ENCODE data around the gene PGC. TPM values are rescaled to one million over a fixed set of nuclear protein-coding genes. Genes with fewer than 3 reads are reported as not detected.

Gene PGC
- total and polyA plus RNA-seq, 7 donors = 0.07 to 12.6 (median 9.2) TPM; not detected in 4

DNA sequence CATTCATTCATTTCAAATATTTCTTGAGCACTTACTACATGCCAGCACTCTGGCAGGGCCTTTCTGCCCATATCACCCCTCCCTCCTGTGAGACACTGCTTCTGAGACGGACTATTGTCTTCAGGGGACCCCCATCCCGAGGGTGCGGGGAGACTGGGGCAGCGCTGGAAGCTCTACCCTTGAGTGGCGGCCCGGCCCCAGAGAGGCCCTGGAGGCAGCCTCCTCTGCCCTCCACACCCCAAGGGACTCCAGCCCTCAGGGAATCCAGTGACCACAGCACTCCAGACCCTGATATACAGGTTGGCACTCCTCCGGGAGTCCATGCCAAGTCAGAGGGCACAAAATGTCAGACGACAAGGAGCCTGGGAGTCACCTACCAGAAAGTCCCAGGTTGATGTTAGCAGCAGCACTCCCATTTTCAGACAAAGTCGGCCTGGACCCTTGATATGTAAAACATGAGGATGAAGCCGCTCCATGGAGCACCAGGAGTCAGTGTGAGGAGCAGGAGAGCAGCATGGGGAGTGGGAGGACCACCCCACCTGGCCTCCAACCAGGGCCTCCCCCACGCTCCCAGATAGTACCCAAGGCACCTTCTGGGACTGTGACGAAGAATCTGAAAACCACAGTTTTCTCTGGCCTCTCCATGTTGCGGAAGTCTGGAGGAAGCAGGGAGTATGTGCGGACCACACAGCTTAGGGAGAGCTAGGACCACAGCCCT lies 32.5 kb downstream of the PGC start:
- Histone ChIP-seq H3K4me3 (no peak overlapping the region), H3K27ac (peak overlapping the region in 2 of 4 donors; percentile 86), H3K36me3 (no peaks in the 10 kb centered on the region), H3K9me3 (no peaks in the 10 kb centered on the region), H3K27me3 (no peaks in the 10 kb centered on the region), H3K4me1 (peaks cover 0 to 80% (median 63%) of the 10 kb centered on the region in 4 donors)
- intact Hi-C loops (cut with DNase I) = no loop called here
- 90 to 94% methylated on average over 14 of the region's 14 CpGs for WGBS, 2 donors
- TF ChIP-seq EP300 (IDR thresholded peaks at IDR 0.05) = no peak
- TF ChIP-seq, protein P1, sequence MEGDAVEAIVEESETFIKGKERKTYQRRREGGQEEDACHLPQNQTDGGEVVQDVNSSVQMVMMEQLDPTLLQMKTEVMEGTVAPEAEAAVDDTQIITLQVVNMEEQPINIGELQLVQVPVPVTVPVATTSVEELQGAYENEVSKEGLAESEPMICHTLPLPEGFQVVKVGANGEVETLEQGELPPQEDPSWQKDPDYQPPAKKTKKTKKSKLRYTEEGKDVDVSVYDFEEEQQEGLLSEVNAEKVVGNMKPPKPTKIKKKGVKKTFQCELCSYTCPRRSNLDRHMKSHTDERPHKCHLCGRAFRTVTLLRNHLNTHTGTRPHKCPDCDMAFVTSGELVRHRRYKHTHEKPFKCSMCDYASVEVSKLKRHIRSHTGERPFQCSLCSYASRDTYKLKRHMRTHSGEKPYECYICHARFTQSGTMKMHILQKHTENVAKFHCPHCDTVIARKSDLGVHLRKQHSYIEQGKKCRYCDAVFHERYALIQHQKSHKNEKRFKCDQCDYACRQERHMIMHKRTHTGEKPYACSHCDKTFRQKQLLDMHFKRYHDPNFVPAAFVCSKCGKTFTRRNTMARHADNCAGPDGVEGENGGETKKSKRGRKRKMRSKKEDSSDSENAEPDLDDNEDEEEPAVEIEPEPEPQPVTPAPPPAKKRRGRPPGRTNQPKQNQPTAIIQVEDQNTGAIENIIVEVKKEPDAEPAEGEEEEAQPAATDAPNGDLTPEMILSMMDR (IDR thresholded peaks at IDR 0.05) = no peak
- no peak for TF ChIP-seq POLR2A (IDR thresholded peaks at IDR 0.05)
- TF ChIP-seq POLR2AphosphoS5 (IDR thresholded peaks at IDR 0.05) = no peak
- DNase-seq = no peak

DNA sequence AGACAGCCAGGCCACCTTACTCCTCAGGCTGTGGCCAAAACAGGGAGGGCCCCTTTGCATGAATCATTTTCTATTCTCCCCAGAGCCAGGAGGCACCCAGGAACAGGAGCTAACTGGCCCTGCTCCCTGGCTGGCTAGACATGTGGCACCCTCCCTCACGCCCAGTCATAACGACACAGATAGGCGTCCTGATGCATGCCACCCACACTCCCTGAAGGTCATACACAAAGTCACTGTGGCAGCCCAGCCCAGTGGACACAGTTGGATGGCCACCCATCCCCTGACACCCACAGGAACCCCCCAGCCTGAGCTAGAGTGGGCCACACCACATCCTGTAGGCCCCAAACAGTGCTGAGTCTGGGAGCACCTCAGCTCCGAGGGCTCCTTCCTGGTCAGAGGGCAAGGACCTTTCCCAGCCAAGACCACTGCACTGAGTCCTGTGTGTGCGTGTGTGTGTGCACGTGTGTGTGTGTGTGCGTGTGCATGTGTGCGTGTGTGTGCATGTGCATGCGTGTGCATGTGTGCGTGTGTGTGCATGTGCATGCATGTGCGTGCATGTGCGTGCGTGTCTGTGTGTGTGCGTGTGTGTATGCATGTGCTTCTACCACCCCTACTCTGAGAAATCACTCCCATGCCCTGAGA lies 33.4 kb downstream of the PGC start:
- H3K4me1 ChIP-seq = peaks cover 0 to 79% (median 65%) of the 10 kb centered on the region in 4 donors
- DNase-seq = no peak
- H3K4me3 ChIP-seq = no peak overlapping the region
- H3K9me3 ChIP-seq = no peaks in the 10 kb centered on the region
- 65 to 73% methylated on average over 14 of the region's 14 CpGs for WGBS, 2 donors
- peak overlapping the region; percentile 79 to 86 (median 84) for H3K27ac ChIP-seq
- H3K36me3 ChIP-seq = no peaks in the 10 kb centered on the region
- no peaks in the 10 kb centered on the region for H3K27me3 ChIP-seq
- no peak for TF ChIP-seq POLR2A (IDR thresholded peaks at IDR 0.05)
- no peak for TF ChIP-seq EP300 (IDR thresholded peaks at IDR 0.05)
- no peak for TF ChIP-seq POLR2AphosphoS5 (IDR thresholded peaks at IDR 0.05)
- TF ChIP-seq, protein P1 (IDR thresholded peaks at IDR 0.05) = no peak
- intact Hi-C loops (cut with DNase I) = no loop called here

DNA sequence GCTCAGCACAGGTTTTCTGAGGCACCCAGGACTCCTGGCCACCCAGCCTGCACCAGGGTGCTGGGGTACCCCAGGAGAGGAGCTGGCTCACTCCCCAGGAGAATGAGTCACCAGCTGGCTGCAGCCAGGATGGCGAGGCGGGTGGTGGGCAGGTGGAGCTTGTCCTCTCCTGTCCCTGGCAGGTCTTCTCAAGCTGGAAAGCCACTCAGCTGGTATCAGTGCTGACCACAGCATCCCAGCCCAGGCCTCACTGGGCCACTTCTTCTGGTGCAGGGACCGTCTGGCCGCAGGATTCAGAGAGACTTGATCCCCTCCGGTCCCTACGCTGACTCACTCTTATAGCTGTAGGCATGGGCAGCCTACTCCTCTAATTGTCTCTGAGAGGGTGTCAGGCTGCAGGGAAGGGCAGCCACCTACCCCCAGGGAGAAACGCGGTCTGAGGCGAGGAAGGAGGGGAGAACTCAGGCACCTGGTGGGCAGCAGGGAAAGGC lies 34.0 kb downstream of the PGC start:
- Histone ChIP-seq H3K4me1 (peaks cover 0 to 85% (median 67%) of the 10 kb centered on the region in 4 donors), H3K27me3 (no peaks in the 10 kb centered on the region), H3K36me3 (no peaks in the 10 kb centered on the region), H3K4me3 (no peak overlapping the region), H3K27ac (peak overlapping the region; percentile 79 to 86 (median 84)), H3K9me3 (no peaks in the 10 kb centered on the region)
- intact Hi-C loops (cut with DNase I) = no loop called here
- TF ChIP-seq POLR2A (IDR thresholded peaks at IDR 0.05) (no peak), POLR2AphosphoS5 (IDR thresholded peaks at IDR 0.05) (peak in 2 of 4 donors; percentile 13 to 20)
- DNase-seq = peak; percentile 90
- WGBS, 2 donors = 67 to 68% methylated on average over 9 of the region's 9 CpGs

DNA sequence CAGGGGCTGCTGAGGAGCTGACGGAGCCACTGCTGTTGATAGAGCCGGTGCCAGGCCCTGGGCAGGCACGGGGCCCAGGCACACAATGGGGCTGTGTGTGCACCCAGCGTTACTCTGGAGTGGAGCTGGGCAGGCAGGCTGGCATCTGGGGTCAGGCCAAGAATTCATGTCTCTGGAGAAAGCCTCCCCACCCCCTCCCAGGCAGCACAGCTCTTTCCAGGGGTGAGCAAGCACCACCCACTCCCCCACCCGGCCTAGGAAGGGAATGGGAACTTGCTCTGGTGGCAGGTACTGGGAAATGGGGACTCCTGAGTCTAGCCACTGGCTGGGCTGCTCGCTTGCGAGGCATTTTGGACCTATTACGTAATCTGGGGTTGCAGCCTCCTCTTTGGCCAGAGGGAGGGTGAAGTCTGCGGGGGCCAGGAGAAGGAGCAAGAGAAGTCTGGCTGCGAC lies 34.5 kb downstream of the PGC start:
- Histone ChIP-seq H3K4me3 (no peak overlapping the region), H3K27ac (peak overlapping the region; percentile 79 to 86 (median 84)), H3K27me3 (no peaks in the 10 kb centered on the region), H3K9me3 (no peaks in the 10 kb centered on the region), H3K36me3 (no peaks in the 10 kb centered on the region), H3K4me1 (peaks cover 0 to 87% (median 68%) of the 10 kb centered on the region in 4 donors)
- 86 to 87% methylated on average over 10 of the region's 10 CpGs for WGBS, 2 donors
- intact Hi-C loops (cut with DNase I) = no loop called here
- peak in 2 of 4 donors; percentile 4 to 27 for TF ChIP-seq POLR2AphosphoS5 (IDR thresholded peaks at IDR 0.05)
- TF ChIP-seq, protein P1 (IDR thresholded peaks at IDR 0.05) = no peak
- peak; percentile 89 for DNase-seq

DNA sequence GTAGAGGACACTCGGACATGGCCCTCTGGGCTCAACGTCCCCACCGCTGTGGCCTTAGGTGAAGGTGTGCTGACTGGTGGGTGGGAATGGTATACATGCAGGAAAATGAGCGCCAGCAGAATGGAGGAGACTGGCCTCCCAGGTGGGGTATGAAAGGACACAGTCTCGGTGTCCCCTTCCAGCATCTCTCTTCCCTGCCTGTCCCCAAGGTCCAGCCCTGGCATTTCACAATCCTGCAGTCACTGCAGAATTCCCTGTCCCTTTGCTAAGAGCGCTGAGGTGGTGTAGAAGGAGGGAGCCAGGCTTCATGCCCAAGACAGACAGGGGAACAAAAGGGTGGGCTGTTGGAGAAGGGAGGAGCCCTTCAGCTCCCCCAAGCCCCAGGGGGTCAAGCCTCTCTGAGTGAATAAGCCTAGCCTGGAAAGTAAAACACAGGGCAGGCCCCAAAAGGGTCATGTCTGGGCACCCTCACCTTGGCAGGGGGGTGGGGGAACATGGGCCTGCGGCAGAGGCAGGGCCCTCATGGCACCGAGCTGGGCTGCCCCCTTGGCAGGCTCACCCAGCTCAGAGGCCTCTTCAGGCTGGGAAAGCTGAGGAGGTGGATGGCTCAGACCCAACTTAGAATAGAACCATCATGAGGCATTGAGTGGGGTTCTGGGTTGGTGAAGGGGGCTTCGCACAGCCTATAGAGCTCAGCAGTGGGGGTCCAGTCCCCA lies 35.7 kb downstream of the PGC start:
- Histone ChIP-seq H3K27ac (peak overlapping the region; percentile 79 to 86 (median 84)), H3K4me1 (peaks cover 0 to 87% (median 68%) of the 10 kb centered on the region in 4 donors)

More for the DNA sequence above, 35.7 kb downstream of the PGC start:
- WGBS, 2 donors = 95 to 97% methylated on average over 9 of the region's 9 CpGs
- intact Hi-C loops (cut with DNase I) = no loop called here
- H3K27me3 ChIP-seq = no peaks in the 10 kb centered on the region
- H3K36me3 ChIP-seq = no peaks in the 10 kb centered on the region
- H3K4me3 ChIP-seq = no peak overlapping the region
- no peaks in the 10 kb centered on the region for H3K9me3 ChIP-seq
- no peak for DNase-seq
- TF ChIP-seq POLR2A (IDR thresholded peaks at IDR 0.05) (no peak), POLR2AphosphoS5 (IDR thresholded peaks at IDR 0.05) (no peak), EP300 (IDR thresholded peaks at IDR 0.05) (no peak)
- TF ChIP-seq, protein P1 (IDR thresholded peaks at IDR 0.05) = no peak

Measured in sigmoid colon (tissue), 7 donors.